GM18520 (cell line): ENCODE data around the gene CD8B.

Experiments used
- ATAC-seq: cut with Tn5 transposase; IDR thresholded peaks from one replicate; pipeline ENCODE4 v1.9.1; 2021; ENCODE audit not compliant: unreplicated experiment

Gene CD8B

DNA sequence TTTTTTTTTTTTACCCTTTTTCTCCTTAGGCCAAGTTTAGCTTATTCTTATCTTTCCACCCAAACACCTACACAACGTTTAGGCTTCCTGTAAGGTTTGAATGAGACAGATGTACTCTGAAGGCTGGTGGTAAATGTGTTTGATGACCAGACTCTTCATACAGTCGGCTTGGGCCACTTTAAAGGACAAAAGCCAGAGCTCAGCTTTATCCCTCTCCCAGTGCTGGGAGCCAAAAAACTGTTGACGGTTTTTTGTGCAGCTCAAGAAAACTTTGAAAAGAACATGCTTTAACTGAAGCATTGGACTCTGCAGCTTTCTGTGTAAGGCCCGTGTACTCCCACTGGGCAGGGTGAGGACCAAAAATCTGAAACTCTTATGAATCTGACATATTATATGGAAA is 86.3 kb downstream of the CD8B start:
- no peak for ATAC-seq

DNA sequence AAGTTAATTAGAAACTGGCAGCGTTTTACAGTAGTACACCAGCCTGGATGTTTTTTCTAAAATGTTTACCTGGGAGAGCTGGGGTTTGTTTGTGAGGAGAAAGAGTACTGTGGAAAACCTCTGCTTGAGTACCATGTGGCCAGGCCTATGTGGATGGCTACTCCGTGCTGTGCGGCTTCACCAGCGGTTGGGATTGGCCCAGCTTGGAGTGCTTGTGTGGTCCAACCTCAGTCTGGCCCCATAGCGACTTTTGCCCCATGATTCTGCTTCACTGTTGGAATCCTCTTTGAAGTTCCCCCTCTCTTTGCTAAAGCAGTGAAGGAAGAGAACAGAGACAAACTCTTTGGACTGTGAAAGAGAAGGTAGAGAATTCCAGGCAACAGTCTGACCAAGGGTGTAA is 86.8 kb downstream of the CD8B start:
- no peak for ATAC-seq

DNA sequence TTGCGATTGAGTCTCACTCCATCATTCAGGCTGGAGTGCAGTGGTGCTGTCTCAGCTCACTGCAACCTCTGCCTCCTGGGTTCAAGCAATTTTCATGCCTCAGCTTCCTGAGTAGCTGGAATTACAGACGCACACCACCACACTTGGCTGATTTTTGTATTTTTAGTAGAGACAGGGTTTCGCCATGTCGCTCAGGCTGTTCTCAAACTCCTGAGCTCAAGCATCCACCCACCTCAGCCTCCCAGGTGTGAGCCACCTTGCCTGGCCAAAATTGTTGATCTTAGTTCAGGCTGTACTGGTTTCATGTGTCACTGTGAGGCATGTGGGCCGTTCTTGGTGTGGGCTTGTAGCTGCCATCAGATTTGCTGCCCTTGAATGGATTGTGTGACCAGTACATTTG is 89.1 kb downstream of the CD8B start:
- ATAC-seq: no peak

DNA sequence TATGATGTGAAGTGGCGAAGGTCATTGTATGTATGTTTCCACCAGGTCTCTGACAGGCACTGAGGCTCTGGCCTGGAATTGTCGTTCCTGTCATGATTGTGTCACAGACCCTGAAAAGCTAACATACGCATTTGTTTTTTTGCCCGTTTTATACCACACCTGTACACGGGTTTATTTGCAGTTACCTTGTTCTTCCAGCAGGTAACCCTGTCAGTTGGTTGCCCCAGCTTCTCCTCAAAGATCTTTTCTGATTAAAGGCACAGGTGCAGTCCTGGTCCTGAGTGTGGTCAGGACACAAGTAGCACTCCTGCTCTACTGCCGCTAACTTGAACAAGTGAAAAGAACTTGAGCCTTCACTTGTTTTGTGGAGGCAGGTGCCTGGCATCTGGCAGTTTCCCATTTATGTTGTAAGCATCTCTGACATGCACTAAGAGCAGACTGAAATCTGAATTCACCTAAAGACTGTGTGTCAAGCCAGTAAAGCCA is 90.8 kb downstream of the CD8B start:
- ATAC-seq: no peak

DNA sequence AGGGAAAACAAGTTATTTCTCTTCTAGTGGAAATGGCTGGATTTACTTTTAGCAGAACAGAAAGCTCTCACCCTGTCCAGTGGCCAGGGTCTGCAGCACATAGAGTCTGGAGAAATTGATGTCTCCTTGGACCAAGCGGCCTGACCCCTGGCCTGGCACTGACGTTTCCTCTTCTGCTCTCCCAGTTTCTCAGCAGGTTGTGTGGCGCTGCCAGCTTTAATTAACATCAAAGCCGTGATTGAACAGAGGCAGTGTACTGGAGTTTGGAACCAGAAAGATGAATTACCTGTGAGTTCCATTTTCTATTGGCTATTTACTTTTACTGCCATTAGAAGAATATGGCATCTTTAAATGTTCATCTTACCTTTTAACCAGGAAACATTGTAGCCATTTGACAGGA is 91.8 kb downstream of the CD8B start:
- no peak for ATAC-seq

DNA sequence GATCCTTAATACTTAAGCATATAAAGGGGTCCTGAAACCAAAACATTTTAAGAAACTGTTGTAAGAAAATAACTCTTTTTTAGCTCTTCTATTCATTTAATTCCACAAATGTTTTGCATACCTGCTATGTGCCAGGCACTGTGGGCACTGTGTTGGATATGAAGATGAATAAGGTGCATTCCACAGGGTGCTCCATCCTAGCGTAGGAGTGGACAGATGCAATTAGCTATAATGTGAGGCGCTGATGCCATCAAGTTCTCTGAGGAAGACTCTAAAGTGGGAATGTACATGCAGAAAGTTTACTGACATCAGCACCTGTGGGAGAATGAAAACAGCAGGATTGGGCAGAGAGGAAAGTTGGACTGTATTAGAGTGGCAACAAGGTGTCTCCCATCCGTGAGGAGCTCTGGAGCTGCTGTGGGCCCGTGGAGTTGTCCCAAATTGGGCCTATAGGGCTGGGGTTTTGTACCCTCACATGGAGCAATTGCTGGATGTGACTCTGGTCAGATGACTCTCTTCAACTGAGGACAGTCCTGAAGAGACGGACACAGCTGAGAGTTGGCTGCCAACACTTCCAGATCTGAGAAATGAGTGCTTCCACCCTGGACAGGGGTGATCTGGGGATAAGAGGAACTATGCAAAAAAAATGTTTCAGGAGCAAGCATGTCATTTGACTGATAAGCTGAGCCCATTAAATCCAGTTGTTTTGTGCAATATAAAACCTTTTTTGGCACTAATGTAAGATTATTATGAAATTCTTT is 93.3 kb downstream of the CD8B start:
- ATAC-seq: no peak
